Psoas muscle (tissue), 8 donors: ENCODE results near the gene TLL1. TPM values are rescaled to one million over a fixed set of nuclear protein-coding genes. Genes with fewer than 3 reads are reported as not detected.

Experiments used
- ATAC-seq, 4 donors: fragments of 200-7000 bp; cut with Tn5 transposase; one replicate each; pipeline ENCODE4 v1.9.1; 2020; ENCODE audit warnings: moderate library complexity in 3 of 4, mild to moderate bottlenecking in 2 of 4
- DNase-seq, 2 donors: peaks; one replicate each; pipeline ENCODE4 v3.0.0-alpha.2; 2020
- H3K27ac ChIP-seq: fragments of 200-600 bp; one replicate; pipeline ENCODE4 v1.8.0; 2022
- H3K27me3 ChIP-seq, 3 donors: fragments of 200-600 bp in 1 of 3; one replicate each; pipeline versions ENCODE4 v1.6.1 to v1.8.0; 2013 to 2022; ENCODE audit warnings: low read length in 2 of 3, mild to moderate bottlenecking in 2 of 3, moderate library complexity in 1 of 3; ENCODE audit not compliant: insufficient read depth in 3 of 3
- H3K36me3 ChIP-seq, 2 donors: fragments of 200-600 bp in 1 of 2; one replicate each; pipeline versions ENCODE4 v1.6.1 to v1.8.0; 2013 to 2022; ENCODE audit warnings: low read depth in 1 of 2, mild to moderate bottlenecking in 1 of 2, moderate library complexity in 1 of 2; ENCODE audit not compliant: insufficient read depth in 1 of 2
- H3K4me1 ChIP-seq: fragments of 200-600 bp; one replicate; pipeline ENCODE4 v1.8.0; 2022
- H3K4me3 ChIP-seq: fragments of 200-600 bp; one replicate; pipeline ENCODE4 v1.8.0; 2022; ENCODE audit warnings: mild to moderate bottlenecking
- H3K9me3 ChIP-seq: fragments of 200-600 bp; one replicate; pipeline ENCODE4 v1.8.0; 2022
- WGBS, 3 donors: extraction: QIAGEN DNeasy Blood & Tissue Kit; methylation state at CpG; one replicate each; pipeline versions ENCODE4 v1.1.6 to v1.1.7; 2013; 5-methylcytosine and 5-hydroxymethylcytosine counted together
- intact Hi-C, 2 donors: fragments of 100-400 bp; cut with DNase I; formaldehyde crosslinking; loops; one replicate each; pipeline versions ENCODE4 v1.11.0 to v1.14.2; 2022
- polyA plus RNA-seq, 3 donors: library from polyadenylated mRNA; stranded (reverse); fragments of 200-250 nt; gene quantifications; one replicate each; pipeline ENCODE4 v1.2.3, GENCODE V29; 2013
- total RNA-seq, 4 donors: library from RNA; stranded (reverse); fragmentation: NEBNext Ultra II Directional in 2 of 4; extraction: Animal tissue kit (Norgen Biotek cat#: 25700) in 2 of 4; gene quantifications; one replicate each; pipeline versions ENCODE4 v1.2.1 to v1.2.4, GENCODE V29; 2021 to 2023
- TF ChIP-seq, protein P1 (sequence below): fragments of 200-600 bp; IDR thresholded peaks from one replicate; pipeline ENCODE4 v1.8.0; 2022; ENCODE audit warnings: antibody characterized with exemption
- donor health status: healthy with polysubstance abuse.
- donor health status: DM: no; HTN: no; CAD: no; lungs with moderate emphysema.
- donor health status: Bipolar disorder and iron deficiency.
- donor health status: healthy.
- donor health status: DM: yes; HTN: yes; CAD: no.
- donor health status: DM: no; HTN: no; CAD: no.
- donor health status: DM: no; HTN: no; CAD: no.
- donor health status: DM: yes; HTN: yes; CAD: no.

Gene TLL1
- total and polyA plus RNA-seq, 7 donors, result 0.23 to 0.89 (median 0.54) TPM

DNA sequence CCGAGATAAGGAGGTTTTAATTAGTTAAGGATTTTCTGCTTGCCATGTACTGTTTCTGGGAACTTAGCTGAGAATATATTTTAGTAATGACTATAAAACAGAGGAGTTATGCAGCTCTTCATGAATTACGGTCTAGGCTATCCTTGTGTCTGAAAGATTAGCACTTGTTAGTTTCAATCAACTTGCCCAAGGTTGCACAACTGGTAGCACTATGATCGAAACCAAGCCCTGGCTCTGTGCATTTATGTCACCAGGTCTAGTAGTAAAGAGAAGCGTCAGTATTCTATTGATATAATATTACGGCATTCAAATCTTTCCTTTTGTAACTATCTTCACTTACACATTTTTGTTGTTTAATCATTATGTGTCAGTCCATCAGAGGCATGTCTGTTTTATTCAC, 176.0 kb downstream of the TLL1 start:
- intact Hi-C loops, result no loop called here

DNA sequence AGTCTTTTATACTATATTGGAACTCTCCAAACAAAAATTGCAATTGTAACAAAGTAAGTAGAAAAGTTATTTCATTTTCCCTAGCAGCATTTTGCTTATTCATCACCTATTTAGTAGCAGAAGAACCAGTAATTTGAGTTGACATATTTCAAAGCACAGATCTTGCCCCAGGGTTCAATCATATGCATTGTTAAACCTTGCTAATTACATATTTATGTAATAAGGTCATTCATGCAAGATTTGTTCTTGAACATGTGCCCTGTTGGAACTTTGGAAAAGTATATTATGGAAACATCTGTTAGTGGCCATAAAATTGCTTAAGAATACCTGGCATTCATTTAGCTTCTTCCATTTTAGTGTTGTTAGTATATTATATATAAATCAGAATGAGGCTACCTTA, 191.7 kb downstream of the TLL1 start:
- Histone ChIP-seq H3K9me3 (no peaks in the 10 kb centered on the region), H3K4me1 (no peaks in the 10 kb centered on the region), H3K27me3 (no peaks in the 10 kb centered on the region), H3K27ac (no peak overlapping the region), H3K4me3 (no peak overlapping the region), H3K36me3 (no peaks in the 10 kb centered on the region)
- TF ChIP-seq, protein P1, sequence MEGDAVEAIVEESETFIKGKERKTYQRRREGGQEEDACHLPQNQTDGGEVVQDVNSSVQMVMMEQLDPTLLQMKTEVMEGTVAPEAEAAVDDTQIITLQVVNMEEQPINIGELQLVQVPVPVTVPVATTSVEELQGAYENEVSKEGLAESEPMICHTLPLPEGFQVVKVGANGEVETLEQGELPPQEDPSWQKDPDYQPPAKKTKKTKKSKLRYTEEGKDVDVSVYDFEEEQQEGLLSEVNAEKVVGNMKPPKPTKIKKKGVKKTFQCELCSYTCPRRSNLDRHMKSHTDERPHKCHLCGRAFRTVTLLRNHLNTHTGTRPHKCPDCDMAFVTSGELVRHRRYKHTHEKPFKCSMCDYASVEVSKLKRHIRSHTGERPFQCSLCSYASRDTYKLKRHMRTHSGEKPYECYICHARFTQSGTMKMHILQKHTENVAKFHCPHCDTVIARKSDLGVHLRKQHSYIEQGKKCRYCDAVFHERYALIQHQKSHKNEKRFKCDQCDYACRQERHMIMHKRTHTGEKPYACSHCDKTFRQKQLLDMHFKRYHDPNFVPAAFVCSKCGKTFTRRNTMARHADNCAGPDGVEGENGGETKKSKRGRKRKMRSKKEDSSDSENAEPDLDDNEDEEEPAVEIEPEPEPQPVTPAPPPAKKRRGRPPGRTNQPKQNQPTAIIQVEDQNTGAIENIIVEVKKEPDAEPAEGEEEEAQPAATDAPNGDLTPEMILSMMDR, result no peak
- DNase-seq (no peak), ATAC-seq (no peak)
- intact Hi-C loops, result no loop called here

More for the DNA sequence above, 176.0 kb downstream of the TLL1 start:
- TF ChIP-seq, protein P1, result no peak
- H3K4me3 ChIP-seq, result no peak overlapping the region
- ATAC-seq (no peak), DNase-seq (no peak)
- no peak overlapping the region for H3K27ac ChIP-seq
- no peaks in the 10 kb centered on the region for H3K4me1 ChIP-seq
- WGBS, 3 donors, result 63 to 66% (median 63%) methylated on average over 5 of the region's 5 CpGs
- no peaks in the 10 kb centered on the region for H3K27me3 ChIP-seq
- no peaks in the 10 kb centered on the region for H3K36me3 ChIP-seq
- no peaks in the 10 kb centered on the region for H3K9me3 ChIP-seq

DNA sequence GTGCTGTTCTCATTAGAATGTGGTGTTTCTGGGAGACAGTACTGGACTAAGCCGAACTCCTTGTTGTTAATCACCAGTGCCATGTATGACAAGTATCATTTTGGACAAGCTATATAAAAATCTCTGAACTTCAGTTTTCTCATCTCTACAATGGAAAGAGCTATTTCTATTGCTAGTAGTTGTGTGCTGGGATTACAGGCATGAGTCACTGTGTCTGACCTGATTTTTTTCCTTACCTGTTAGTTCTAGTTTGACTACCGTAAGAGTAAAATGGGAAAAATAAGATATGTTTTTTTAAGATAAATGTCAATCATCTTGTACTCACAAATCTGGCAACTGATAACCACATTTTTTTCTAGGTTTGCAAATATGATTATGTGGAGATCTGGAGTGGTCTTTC, 192.3 kb downstream of the TLL1 start:
- TF ChIP-seq, protein P1, result no peak
- H3K4me1 ChIP-seq, result no peaks in the 10 kb centered on the region
- no peaks in the 10 kb centered on the region for H3K27me3 ChIP-seq
- WGBS, 3 donors, result 92 to 95% (median 93%) methylated on average over 2 of the region's 2 CpGs
- no peak overlapping the region for H3K27ac ChIP-seq
- H3K4me3 ChIP-seq, result no peak overlapping the region
- DNase-seq (no peak), ATAC-seq (no peak)
- H3K9me3 ChIP-seq, result no peaks in the 10 kb centered on the region
- H3K36me3 ChIP-seq, result no peaks in the 10 kb centered on the region
- intact Hi-C loops, result no loop called here

DNA sequence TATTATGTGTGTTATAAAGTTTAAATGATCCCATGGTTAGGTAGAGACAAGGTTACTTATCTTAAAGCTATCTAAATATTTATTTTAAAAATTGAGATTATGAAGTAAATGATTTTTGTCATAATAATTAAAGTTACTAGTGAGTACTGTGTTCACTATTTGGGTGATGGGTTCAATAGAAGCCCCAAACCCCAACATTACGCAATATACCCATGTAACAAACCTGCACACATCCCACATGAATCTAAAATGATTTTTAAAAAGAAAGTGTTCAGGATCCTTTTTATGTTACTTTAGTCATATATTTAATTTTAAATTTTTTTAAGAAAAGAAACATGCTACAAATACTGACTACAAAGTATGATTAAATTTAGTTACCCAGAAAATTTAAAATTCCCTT, 193.9 kb downstream of the TLL1 start:
- Histone ChIP-seq H3K36me3 (no peaks in the 10 kb centered on the region), H3K4me3 (no peak overlapping the region), H3K4me1 (no peaks in the 10 kb centered on the region), H3K27me3 (no peaks in the 10 kb centered on the region), H3K9me3 (no peaks in the 10 kb centered on the region), H3K27ac (no peak overlapping the region)
- 96 to 100% (median 98%) methylated on average over 1 of the region's 1 CpG for WGBS, 3 donors
- intact Hi-C loops, result no loop called here
- TF ChIP-seq, protein P1, result no peak
- ATAC-seq (no peak), DNase-seq (no peak)

DNA sequence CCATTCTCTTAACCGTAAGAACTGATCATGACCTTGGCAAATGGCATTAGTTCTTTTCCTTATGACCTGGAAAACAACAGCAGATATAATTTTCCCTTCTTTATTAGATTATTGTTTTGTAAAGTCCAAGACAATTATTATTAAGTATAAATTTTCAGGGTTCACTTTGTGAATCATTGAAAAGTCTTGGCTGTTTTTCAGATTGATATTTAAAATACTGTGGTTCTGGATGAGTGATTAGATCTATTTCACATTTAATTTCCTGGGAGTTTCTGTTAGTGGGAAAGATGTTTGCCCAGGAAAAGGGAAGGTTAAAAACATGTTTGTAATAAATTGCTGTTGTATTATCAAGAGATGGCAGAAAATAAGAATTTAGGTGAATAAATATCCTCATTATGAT, 194.9 kb downstream of the TLL1 start:
- 32 to 40% (median 40%) methylated on average over 1 of the region's 1 CpG for WGBS, 3 donors
- Histone ChIP-seq H3K9me3 (no peaks in the 10 kb centered on the region), H3K36me3 (no peaks in the 10 kb centered on the region), H3K4me3 (no peak overlapping the region), H3K4me1 (no peaks in the 10 kb centered on the region), H3K27me3 (no peaks in the 10 kb centered on the region), H3K27ac (no peak overlapping the region)
- DNase-seq (no peak), ATAC-seq (no peak)
- intact Hi-C loops, result no loop called here
- TF ChIP-seq, protein P1, result no peak
